Activated naive CD4-positive, alpha-beta T cell treated with Interleukin-2 at 50 U/mL for 16 hours (primary cell): ENCODE measurements around the gene SLC46A3.
A peak's percentile ranks its signal among the peaks of the same experiment; 100 is the strongest.
"Not testable (repeated sequence)": the region's sequence is repeated elsewhere in the genome, so short reads cannot be mapped to it uniquely, and the experiment has no call there.

Experiments used
- DNase-seq: peaks from one replicate; pipeline ENCODE4 v3.0.0-alpha.2; 2020

Gene SLC46A3

GRCh38 chr13:28718543-28719226 is at the start of gene SLC46A3:
Gene SLC46A3 (minus strand): TSS chr13:28718970. CDS start chr13:28717998, 972 bp downstream.
- peak; percentile 99 for DNase-seq

- DNase-seq: no peak
These were observed 45.1 kb upstream of the SLC46A3 start for GRCh38 chr13:28763887-28764286.

- DNase-seq: no peak
These were observed 42.8 kb upstream of the SLC46A3 start for GRCh38 chr13:28761586-28761985.

GRCh38 chr13:28755546-28755870 is 36.7 kb upstream of the SLC46A3 start:
- no peak for DNase-seq

GRCh38 chr13:28754698-28755545 is 36.2 kb upstream of the SLC46A3 start:
- DNase-seq: no peak

- no peak for DNase-seq
These were observed 35.2 kb upstream of the SLC46A3 start for GRCh38 chr13:28753946-28754345.

GRCh38 chr13:28753208-28753892 is 34.6 kb upstream of the SLC46A3 start:
- DNase-seq: no peak

- DNase-seq: no peak
These were observed 32.6 kb upstream of the SLC46A3 start for GRCh38 chr13:28751175-28751960.

GRCh38 chr13:28750187-28751045 is 31.6 kb upstream of the SLC46A3 start:
- DNase-seq: no peak

- DNase-seq: no peak
These were observed 29.1 kb upstream of the SLC46A3 start for GRCh38 chr13:28747851-28748250.

GRCh38 chr13:28746287-28746612 is 27.5 kb upstream of the SLC46A3 start:
- DNase-seq: no peak

- no peak for DNase-seq
These were observed 25.9 kb upstream of the SLC46A3 start for GRCh38 chr13:28744656-28745055.

- DNase-seq: no peak
These were observed 25.3 kb upstream of the SLC46A3 start for GRCh38 chr13:28744091-28744536.

- DNase-seq: no peak
These were observed 24.8 kb upstream of the SLC46A3 start for GRCh38 chr13:28743499-28744083.

- DNase-seq: no peak
These were observed 24.2 kb upstream of the SLC46A3 start for GRCh38 chr13:28743020-28743419.

- DNase-seq: not testable (repeated sequence)
These were observed 23.7 kb upstream of the SLC46A3 start for GRCh38 chr13:28742445-28742844.

GRCh38 chr13:28741084-28741491 is 22.3 kb upstream of the SLC46A3 start:
- no peak for DNase-seq

- DNase-seq: no peak
These were observed 20.6 kb upstream of the SLC46A3 start for GRCh38 chr13:28739376-28739775.

- no peak for DNase-seq
These were observed 16.8 kb upstream of the SLC46A3 start for GRCh38 chr13:28735481-28736029.

- DNase-seq: no peak
These were observed 16.1 kb upstream of the SLC46A3 start for GRCh38 chr13:28734906-28735305.

GRCh38 chr13:28730762-28731161 is 12.0 kb upstream of the SLC46A3 start:
- DNase-seq: no peak
